WERI-Rb-1 (cell line): ENCODE results near the gene NDC1.
A peak's percentile ranks its signal among the peaks of the same experiment; 100 is the strongest.

ENCODE experiments used
- DNase-seq: peaks from one replicate; pipeline ENCODE4 v3.0.0-alpha.2; 2020
- H3K27ac ChIP-seq: fragments of 250-450 bp; sonication (Bioruptor Pico); 2 replicates; pipeline ENCODE4 v1.5.1; 2020; ENCODE audit warnings: mild to moderate bottlenecking, moderate library complexity
- H3K27me3 ChIP-seq: fragments of 250-450 bp; sonication (Bioruptor Pico); 2 replicates; pipeline ENCODE4 v1.5.1; 2021; ENCODE audit warnings: mild to moderate bottlenecking, low read depth, moderate library complexity; ENCODE audit not compliant: insufficient read depth, severe bottlenecking
- H3K36me3 ChIP-seq: fragments of 250-450 bp; sonication (Bioruptor Pico); 2 replicates; pipeline ENCODE4 v1.5.1; 2020; ENCODE audit warnings: mild to moderate bottlenecking, moderate library complexity
- H3K4me3 ChIP-seq: 2 replicates; pipeline ENCODE4 v1.5.1; 2011; ENCODE audit warnings: low read depth, mild to moderate bottlenecking, control low read depth, low read length
- H3K9me3 ChIP-seq: fragments of 250-450 bp; sonication (Bioruptor Pico); 2 replicates; pipeline ENCODE4 v1.5.1; 2021; ENCODE audit warnings: mild to moderate bottlenecking, moderate library complexity; ENCODE audit not compliant: severe bottlenecking
- TF ChIP-seq, protein P1 (sequence below): IDR thresholded peaks from 2 replicates; pipeline ENCODE4 v1.5.1; 2011; ENCODE audit warnings: low read depth, mild to moderate bottlenecking, control low read depth, inconsistent platforms, low read length

NDC1 gene

DNA sequence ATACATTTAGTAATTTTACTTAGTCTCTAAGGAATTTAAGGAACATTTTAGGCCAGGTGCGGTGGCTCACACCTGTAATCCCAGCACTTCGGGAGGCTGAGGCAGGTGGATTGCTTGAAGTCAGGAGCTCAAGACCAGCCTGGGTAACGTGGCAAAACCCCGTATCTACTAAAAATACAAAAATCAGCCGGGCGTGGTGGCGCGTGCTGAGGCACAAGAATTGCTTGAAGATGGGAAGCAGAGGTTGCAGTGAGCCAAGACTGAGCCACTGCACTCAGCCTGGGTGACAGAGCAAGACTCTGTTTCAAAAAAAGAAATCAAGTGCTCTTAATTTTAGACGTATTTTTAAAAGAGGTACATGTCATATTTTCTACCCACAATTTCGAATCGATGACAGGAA is 3.3 kb downstream of the NDC1 start:
- no peak for DNase-seq
- H3K36me3 ChIP-seq, result peaks cover 9% of the 10 kb centered on the region; the same call in 1 of the 2 replicates
- H3K27me3 ChIP-seq, result no peaks in the 10 kb centered on the region
- H3K9me3 ChIP-seq, result no peaks in the 10 kb centered on the region
- TF ChIP-seq, protein P1, sequence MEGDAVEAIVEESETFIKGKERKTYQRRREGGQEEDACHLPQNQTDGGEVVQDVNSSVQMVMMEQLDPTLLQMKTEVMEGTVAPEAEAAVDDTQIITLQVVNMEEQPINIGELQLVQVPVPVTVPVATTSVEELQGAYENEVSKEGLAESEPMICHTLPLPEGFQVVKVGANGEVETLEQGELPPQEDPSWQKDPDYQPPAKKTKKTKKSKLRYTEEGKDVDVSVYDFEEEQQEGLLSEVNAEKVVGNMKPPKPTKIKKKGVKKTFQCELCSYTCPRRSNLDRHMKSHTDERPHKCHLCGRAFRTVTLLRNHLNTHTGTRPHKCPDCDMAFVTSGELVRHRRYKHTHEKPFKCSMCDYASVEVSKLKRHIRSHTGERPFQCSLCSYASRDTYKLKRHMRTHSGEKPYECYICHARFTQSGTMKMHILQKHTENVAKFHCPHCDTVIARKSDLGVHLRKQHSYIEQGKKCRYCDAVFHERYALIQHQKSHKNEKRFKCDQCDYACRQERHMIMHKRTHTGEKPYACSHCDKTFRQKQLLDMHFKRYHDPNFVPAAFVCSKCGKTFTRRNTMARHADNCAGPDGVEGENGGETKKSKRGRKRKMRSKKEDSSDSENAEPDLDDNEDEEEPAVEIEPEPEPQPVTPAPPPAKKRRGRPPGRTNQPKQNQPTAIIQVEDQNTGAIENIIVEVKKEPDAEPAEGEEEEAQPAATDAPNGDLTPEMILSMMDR, result no peak
- H3K27ac ChIP-seq, result no peak overlapping the region
- no peak overlapping the region for H3K4me3 ChIP-seq

DNA sequence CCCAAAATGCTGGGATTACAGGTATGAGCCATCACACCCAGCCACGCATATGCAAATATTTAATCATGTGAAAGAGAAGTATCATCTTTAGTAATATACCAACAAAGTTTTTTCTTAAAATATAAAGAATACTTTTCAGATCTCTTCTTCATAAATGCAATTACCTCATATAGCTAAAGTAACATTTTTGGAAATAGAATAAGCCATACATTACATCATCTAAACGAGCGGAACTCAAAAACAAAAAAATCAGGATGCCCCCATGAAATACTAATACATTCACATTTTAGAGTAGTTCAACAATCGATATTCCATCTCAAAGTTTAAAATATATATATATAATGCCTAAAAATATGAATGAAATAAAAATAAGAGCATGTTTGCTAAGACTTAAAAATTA is 4.7 kb downstream of the NDC1 start:
- TF ChIP-seq, protein P1, result no peak
- H3K27me3 ChIP-seq, result no peaks in the 10 kb centered on the region
- no peak overlapping the region for H3K4me3 ChIP-seq
- DNase-seq, result no peak
- peaks cover 11% of the 10 kb centered on the region; the same call in 1 of the 2 replicates for H3K36me3 ChIP-seq
- H3K27ac ChIP-seq, result no peak overlapping the region
- no peaks in the 10 kb centered on the region for H3K9me3 ChIP-seq

DNA sequence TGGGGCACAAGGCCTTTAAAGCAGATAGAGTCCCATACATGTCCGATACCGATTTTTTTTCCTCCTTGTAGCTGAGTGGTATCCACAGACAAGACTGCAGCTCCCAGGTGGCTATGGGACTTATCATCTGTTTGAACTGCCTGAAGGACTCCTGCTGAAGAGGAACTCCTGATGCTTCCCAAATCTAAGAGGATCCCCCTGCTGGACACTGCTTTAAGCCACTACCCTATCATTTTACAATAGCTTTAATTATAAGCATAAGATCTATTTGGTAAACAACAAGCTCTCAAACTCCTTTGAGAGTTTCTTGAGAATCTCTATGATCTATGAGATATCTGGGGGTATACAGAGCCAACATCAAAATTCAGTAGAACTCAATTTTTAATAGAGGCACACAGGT is 11.7 kb downstream of the NDC1 start:
- no peaks in the 10 kb centered on the region for H3K27me3 ChIP-seq
- TF ChIP-seq, protein P1, result 0 out of 2 replicates have a peak, but pooled peaks have one; percentile 20
- H3K9me3 ChIP-seq, result no peaks in the 10 kb centered on the region
- H3K27ac ChIP-seq, result no peak overlapping the region
- peaks cover 32% of the 10 kb centered on the region for H3K36me3 ChIP-seq
- DNase-seq, result no peak
- H3K4me3 ChIP-seq, result no peak overlapping the region

DNA sequence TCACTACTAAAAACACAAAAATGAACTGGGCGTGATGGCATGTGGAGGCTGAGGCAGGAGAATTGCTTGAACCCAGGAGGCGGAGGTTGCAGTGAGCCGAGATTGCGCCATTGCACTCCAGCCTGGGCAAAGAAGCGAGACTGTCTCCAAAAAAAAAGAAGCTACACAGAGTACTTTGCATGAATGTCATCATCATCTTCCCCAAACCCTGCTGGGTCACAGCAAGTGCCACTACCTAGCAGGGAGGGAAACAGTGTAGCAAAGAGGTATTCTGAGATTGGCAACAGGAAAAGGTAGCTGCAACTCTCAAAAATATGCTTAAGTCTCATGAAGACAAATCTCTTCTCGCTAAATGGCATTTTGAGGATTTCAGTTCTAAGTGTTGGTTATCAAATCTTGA is 12.8 kb downstream of the NDC1 start:
- H3K27me3 ChIP-seq, result no peaks in the 10 kb centered on the region
- no peaks in the 10 kb centered on the region for H3K9me3 ChIP-seq
- no peak for DNase-seq
- no peak overlapping the region for H3K27ac ChIP-seq
- H3K4me3 ChIP-seq, result no peak overlapping the region
- H3K36me3 ChIP-seq, result peaks cover 23% of the 10 kb centered on the region
- TF ChIP-seq, protein P1, result no peak

DNA sequence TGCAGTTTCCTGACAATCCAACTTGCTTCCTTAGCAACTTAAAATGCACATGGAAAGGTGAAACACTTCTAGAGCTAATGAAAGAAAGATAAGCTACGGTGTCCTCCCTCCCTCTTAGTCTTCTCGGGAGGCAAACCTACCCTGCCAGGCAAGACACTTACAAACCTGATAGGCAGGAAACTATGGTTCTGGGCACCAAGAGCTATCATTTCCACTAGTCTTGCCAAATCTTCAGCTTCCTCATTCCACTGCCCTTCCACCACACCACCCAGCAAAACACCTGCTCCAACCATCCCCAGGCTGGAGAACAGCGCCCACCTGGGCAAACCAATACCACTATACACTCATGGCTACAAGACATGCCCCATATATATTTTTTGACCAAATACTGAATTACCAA is 15.2 kb downstream of the NDC1 start:
- TF ChIP-seq, protein P1, result no peak
- no peaks in the 10 kb centered on the region for H3K9me3 ChIP-seq

DNA sequence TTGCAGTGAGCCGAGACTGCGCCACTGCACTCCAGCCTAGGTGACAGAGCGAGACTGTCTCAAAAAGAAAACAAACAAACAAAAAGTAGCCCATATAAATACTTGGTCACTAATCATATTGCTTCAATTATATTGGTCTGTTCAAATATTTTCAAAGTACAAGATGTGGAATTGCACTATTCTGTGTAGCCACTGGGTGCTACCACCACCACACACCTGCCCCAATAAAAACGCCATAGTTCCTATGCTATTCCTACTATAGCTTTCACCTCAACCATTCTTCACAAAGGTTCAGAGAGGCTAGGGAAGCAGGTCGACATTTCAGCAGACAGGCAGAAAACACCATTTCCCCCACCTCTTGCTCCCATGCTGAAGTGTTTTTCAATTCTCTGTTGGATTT is 16.7 kb downstream of the NDC1 start:
- DNase-seq, result no peak

More for the DNA sequence above, 15.2 kb downstream of the NDC1 start:
- H3K4me3 ChIP-seq, result no peak overlapping the region
- H3K27ac ChIP-seq, result no peak overlapping the region
- no peaks in the 10 kb centered on the region for H3K27me3 ChIP-seq
- no peak for DNase-seq
- H3K36me3 ChIP-seq, result peaks cover 21% of the 10 kb centered on the region

More for the DNA sequence above, 16.7 kb downstream of the NDC1 start:
- Histone ChIP-seq H3K27me3 (no peaks in the 10 kb centered on the region), H3K4me3 (no peak overlapping the region), H3K36me3 (peaks cover 17% of the 10 kb centered on the region), H3K27ac (no peak overlapping the region), H3K9me3 (no peaks in the 10 kb centered on the region)
- TF ChIP-seq, protein P1, result no peak
